MCF 10A (cell line): ENCODE measurements around the gene SULT4A1. TPM values are rescaled to one million over a fixed set of nuclear protein-coding genes. Genes with fewer than 3 reads are reported as not detected.
A peak's percentile ranks its signal among the peaks of the same experiment; 100 is the strongest.

Source experiments
- BruUV-seq: library from RNA; stranded (reverse); fragments of 400-500 nt; replicated peaks from 2 replicates; lab custom pipeline; 2021; lab: Mats Ljungman, UMichigan
- CTCF ChIA-PET: fragments of 300-600 bp; sonication (Branson Sonifier 250); formaldehyde crosslinking; extraction: SDS; loops from one replicate; lab custom pipeline; 2021; ENCODE audit warnings: antibody characterized with exemption, inconsistent platforms; lab: Yijun Ruan, JAX
- POLR2A ChIA-PET: fragments of 300-600, 350-650 bp; sonication (Branson Sonifier 250); formaldehyde crosslinking; extraction: SDS; loops from one replicate; lab custom pipeline; 2020; ENCODE audit warnings: antibody characterized with exemption, inconsistent platforms; lab: Yijun Ruan, JAX
- DNase-seq: peaks from one replicate; pipeline ENCODE4 v3.0.0-alpha.2; 2018; ENCODE audit not compliant: unreplicated experiment
- H3K27ac Mint-ChIP-seq: one replicate; pipeline ENCODE4 v1.8.0; 2022; ENCODE audit warnings: mild to moderate bottlenecking, low read depth, mixed read lengths; ENCODE audit not compliant: unreplicated experiment
- H3K27me3 Mint-ChIP-seq: one replicate; pipeline ENCODE4 v1.8.0; 2022; ENCODE audit warnings: mixed read lengths; ENCODE audit not compliant: insufficient read depth, unreplicated experiment
- H3K36me3 Mint-ChIP-seq: one replicate; pipeline ENCODE4 v1.8.0; 2022; ENCODE audit warnings: mild to moderate bottlenecking, moderate library complexity, mixed read lengths; ENCODE audit not compliant: insufficient read depth, unreplicated experiment
- H3K4me1 Mint-ChIP-seq: one replicate; pipeline ENCODE4 v1.8.0; 2022; ENCODE audit warnings: mixed read lengths; ENCODE audit not compliant: insufficient read depth, unreplicated experiment
- H3K4me3 Mint-ChIP-seq: one replicate; pipeline ENCODE4 v1.8.0; 2022; ENCODE audit warnings: mild to moderate bottlenecking, moderate library complexity, mixed read lengths; ENCODE audit not compliant: unreplicated experiment
- H3K9me3 Mint-ChIP-seq: one replicate; pipeline ENCODE4 v1.8.0; 2022; ENCODE audit warnings: mixed read lengths; ENCODE audit not compliant: unreplicated experiment
- CTCF ChIP-seq: fragments of 200-600 bp; IDR thresholded peaks from one replicate; pipeline ENCODE4 v1.8.0; 2022; ENCODE audit warnings: antibody characterized with exemption, mild to moderate bottlenecking; ENCODE audit not compliant: unreplicated experiment
- intact Hi-C: fragments of 100-400 bp; cut with micrococcal nuclease; formaldehyde crosslinking; loops from 2 replicates; pipeline ENCODE4 v1.14.1; 2022
- total RNA-seq: library from RNA; stranded (reverse); gene quantifications from 2 replicates; pipeline ENCODE4 v1.2.3, GENCODE V29; 2022

SULT4A1 gene
- total RNA-seq, 1 experiment from 2014 or later: not detected

DNA sequence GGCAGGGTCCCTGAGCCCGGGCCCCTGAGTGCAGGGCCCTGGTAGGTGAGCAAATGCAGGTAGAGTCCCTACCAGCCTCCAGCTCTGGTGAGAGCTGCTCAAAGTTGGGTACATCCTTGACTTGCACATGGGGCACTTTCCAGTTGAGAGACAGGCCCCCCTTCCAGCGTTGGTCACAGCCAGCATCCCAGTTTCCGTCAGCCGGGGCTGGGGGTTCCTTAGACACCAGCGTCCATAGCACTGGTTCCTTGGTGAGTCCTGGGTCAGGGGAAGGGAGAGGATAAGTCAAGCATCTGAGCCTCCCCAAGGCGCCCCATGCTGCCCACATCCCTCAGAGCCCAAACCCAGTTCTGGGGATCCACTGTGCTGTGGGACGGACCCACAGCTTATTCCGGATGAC is 23.9 kb upstream of the SULT4A1 start:
- no peak overlapping the region for H3K27ac Mint-ChIP-seq
- H3K4me1 Mint-ChIP-seq: no peaks in the 10 kb centered on the region
- BruUV-seq: no TSS peak
- no peak for TF ChIP-seq CTCF
- peaks cover 30% of the 10 kb centered on the region for H3K27me3 Mint-ChIP-seq
- DNase-seq: no peak
- H3K36me3 Mint-ChIP-seq: peaks cover 6% of the 10 kb centered on the region
- CTCF ChIA-PET: interaction anchor here (0.6 to 2.9 kb wide), 3 partner anchors 9 to 59 kb away, joined by 3 to 15 read pairs (median 4); no protein-coding TSS in a partner anchor
- POLR2A ChIA-PET: interaction anchor here (1.0 kb wide), 1 partner anchor 489 kb away, joined by 3 read pairs; no protein-coding TSS in a partner anchor
- no peaks in the 10 kb centered on the region for H3K9me3 Mint-ChIP-seq
- intact Hi-C loops: no loop called here
- H3K4me3 Mint-ChIP-seq: no peak overlapping the region

DNA sequence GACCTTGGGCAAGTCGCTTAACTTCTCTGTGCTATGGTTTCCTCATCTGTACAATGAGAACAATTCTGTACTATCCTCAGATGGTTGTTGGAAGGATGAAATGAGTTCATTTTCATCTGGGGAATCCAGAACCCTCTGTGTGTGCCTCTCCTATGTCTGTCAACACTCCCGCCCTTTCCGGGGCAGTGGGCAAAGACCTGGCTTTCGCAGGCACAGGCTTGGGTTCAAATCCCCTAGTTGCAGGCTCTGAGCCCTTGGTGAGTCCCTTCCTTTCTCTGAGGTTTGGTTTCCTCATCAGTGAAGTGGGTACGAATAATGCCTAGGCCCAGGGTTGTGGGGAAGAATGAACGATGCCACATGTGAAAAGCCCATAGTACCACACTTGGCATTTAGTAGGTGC is 23.5 kb upstream of the SULT4A1 start:
- ChIA-PET POLR2A (no interaction called here), CTCF (interaction anchor here (0.6 to 3.8 kb wide), 9 partner anchors 13 to 483 kb away, joined by 3 to 38 read pairs (median 5); partner anchors contain the start of gene PNPLA3)
- no peak for TF ChIP-seq CTCF
- H3K9me3 Mint-ChIP-seq: no peaks in the 10 kb centered on the region
- H3K4me1 Mint-ChIP-seq: no peaks in the 10 kb centered on the region
- H3K36me3 Mint-ChIP-seq: peaks cover 6% of the 10 kb centered on the region
- intact Hi-C loops: no loop called here
- no peak overlapping the region for H3K27ac Mint-ChIP-seq
- H3K27me3 Mint-ChIP-seq: peaks cover 30% of the 10 kb centered on the region
- no peak for DNase-seq
- H3K4me3 Mint-ChIP-seq: no peak overlapping the region
- BruUV-seq: no TSS peak

GRCh38 chr22:43885319-43885671 is 23.0 kb upstream of the SULT4A1 start:
- ChIA-PET CTCF (interaction anchor here (0.7 to 3.8 kb wide), 16 partner anchors 14 to 612 kb away, joined by 3 to 38 read pairs (median 5); partner anchors contain the start of gene PNPLA3), POLR2A (interaction anchor here (0.7 kb wide), 1 partner anchor 70 kb away, joined by 3 read pairs; the partner anchor contains the start of gene SAMM50)
- no peak overlapping the region for H3K27ac Mint-ChIP-seq
- H3K4me3 Mint-ChIP-seq: no peak overlapping the region
- BruUV-seq: no TSS peak
- H3K9me3 Mint-ChIP-seq: no peaks in the 10 kb centered on the region
- no peaks in the 10 kb centered on the region for H3K4me1 Mint-ChIP-seq
- peaks cover 30% of the 10 kb centered on the region for H3K27me3 Mint-ChIP-seq
- TF ChIP-seq CTCF: no peak
- intact Hi-C loops: no loop called here
- DNase-seq: no peak
- H3K36me3 Mint-ChIP-seq: peaks cover 6% of the 10 kb centered on the region

GRCh38 chr22:43884600-43885318 is 22.4 kb upstream of the SULT4A1 start:
- ChIA-PET CTCF (interaction anchor here (0.6 to 3.8 kb wide), 23 partner anchors 14 to 829 kb away, joined by 3 to 38 read pairs (median 4); partner anchors contain the start of gene PNPLA3), POLR2A (interaction anchor here (0.7 kb wide), 1 partner anchor 71 kb away, joined by 3 read pairs; the partner anchor contains the start of gene SAMM50)
- H3K9me3 Mint-ChIP-seq: no peaks in the 10 kb centered on the region
- H3K27me3 Mint-ChIP-seq: peaks cover 31% of the 10 kb centered on the region
- peak; percentile 59 for DNase-seq
- no TSS peak for BruUV-seq
- H3K4me3 Mint-ChIP-seq: no peak overlapping the region
- H3K27ac Mint-ChIP-seq: no peak overlapping the region
- peak; percentile 83 for TF ChIP-seq CTCF
- intact Hi-C loops: loop anchor here (5.0 kb wide), 1 partner anchor 743 kb away; no protein-coding TSS in a partner anchor
- no peaks in the 10 kb centered on the region for H3K4me1 Mint-ChIP-seq
- H3K36me3 Mint-ChIP-seq: peaks cover 6% of the 10 kb centered on the region
